ENCODE data around the gene ZFAND3. TPM values are rescaled to one million over a fixed set of nuclear protein-coding genes. Genes with fewer than 3 reads are reported as not detected.

The ZFAND3 gene
- total RNA-seq, 1 experiment from 2014 or later, result 47.2 TPM

DNA sequence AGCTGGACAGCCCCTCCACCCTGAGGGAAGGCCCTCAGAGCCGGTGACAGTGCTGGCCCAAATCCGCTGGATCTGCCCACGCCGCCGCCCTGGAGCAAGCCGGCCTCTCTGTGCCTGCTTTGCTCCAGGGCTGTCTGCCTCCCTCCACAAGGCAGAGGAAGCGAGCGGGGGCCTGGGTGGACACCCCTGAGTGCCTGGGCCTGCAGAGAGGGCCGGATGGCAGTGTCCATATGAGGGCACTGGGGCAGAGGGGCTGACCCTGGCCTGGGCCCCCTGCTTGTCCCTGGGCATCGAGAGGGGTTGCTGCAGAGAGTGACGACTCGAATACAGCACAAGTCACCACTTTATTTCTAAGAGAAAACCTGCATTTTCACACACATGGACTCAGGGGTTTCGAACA lies 348.6 kb downstream of the ZFAND3 start:
- Histone ChIP-seq H3K9me3 (ENCODE audit: control insufficient read depth in 1 of 2, insufficient read depth in 1 of 2, low read depth in 1 of 2, low read length in 2 of 2) (no peaks in the 10 kb centered on the region), H3K79me2 (ENCODE audit: insufficient read depth, low read length) (no peaks in the 10 kb centered on the region), H3K27ac (ENCODE audit: low read depth, low read length) (no peak overlapping the region), H3K4me1 (ENCODE audit: control insufficient read depth in 1 of 2, insufficient read depth in 2 of 2, low read length in 2 of 2) (no peaks in the 10 kb centered on the region), H3K9me2 (ENCODE audit: insufficient read depth) (no peaks in the 10 kb centered on the region), H3K36me3 (ENCODE audit: control insufficient read depth in 1 of 2, insufficient read depth in 2 of 2, low read length in 2 of 2) (no peaks in the 10 kb centered on the region), H3K27me3 (ENCODE audit: insufficient read depth, low read length) (no peaks in the 10 kb centered on the region), H4K20me1 (ENCODE audit: insufficient read depth) (no peaks in the 10 kb centered on the region), H3K4me3 (replicated peaks in 1 of 2; ENCODE audit: low read depth in 1 of 2, low read length in 2 of 2) (no peak overlapping the region), H2AFZ (ENCODE audit: low read depth, low read length, poor library complexity, severe bottlenecking) (no peak overlapping the region), H3K4me2 (ENCODE audit: low read length) (no peak overlapping the region), H3K9ac (ENCODE audit: low read length) (no peak overlapping the region)
- no TSS peak for BruUV-seq (replicated peaks)
- DNase-seq (ENCODE audit: low read depth, low spot score) (no peak), ATAC-seq (no peak)
- ChIA-PET POLR2A (no interaction called here), RAD21 (ENCODE audit: low non-redundant PET in 1 of 2, low total read pairs in 2 of 2, uncharacterized antibody in 2 of 2, unreplicated experiment in 2 of 2) (no interaction called here), CTCF (interaction anchor here (1.4 kb wide), 1 partner anchor 326 kb away, joined by 3 read pairs; no protein-coding TSS in a partner anchor)
- intact Hi-C loops (cut with micrococcal nuclease), result no loop called here
- TF ChIP-seq FOSL1 (IDR thresholded peaks at IDR 0.05; ENCODE audit: low read depth), result no peak
- TF ChIP-seq, protein P1, sequence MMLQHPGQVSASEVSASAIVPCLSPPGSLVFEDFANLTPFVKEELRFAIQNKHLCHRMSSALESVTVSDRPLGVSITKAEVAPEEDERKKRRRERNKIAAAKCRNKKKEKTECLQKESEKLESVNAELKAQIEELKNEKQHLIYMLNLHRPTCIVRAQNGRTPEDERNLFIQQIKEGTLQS (IDR thresholded peaks at IDR 0.05), result no peak
- TF ChIP-seq EZH2 (IDR thresholded peaks at IDR 0.05), result no peak
- no peak for TF ChIP-seq YY1 (IDR thresholded peaks at IDR 0.05; ENCODE audit: extremely low read depth, insufficient replicate concordance, low read depth, low read length)
- TF ChIP-seq EGR1 (IDR thresholded peaks at IDR 0.05; ENCODE audit: low read depth), result no peak
- no peak for TF ChIP-seq RAD21 (IDR thresholded peaks at IDR 0.05; ENCODE audit: low read depth)
- TF ChIP-seq MAX (IDR thresholded peaks at IDR 0.05), result no peak
- no peak for TF ChIP-seq POLR2A (IDR thresholded peaks at IDR 0.05; ENCODE audit: borderline replicate concordance, extremely low read depth, insufficient read depth, insufficient read length)
- TF ChIP-seq, protein P2, sequence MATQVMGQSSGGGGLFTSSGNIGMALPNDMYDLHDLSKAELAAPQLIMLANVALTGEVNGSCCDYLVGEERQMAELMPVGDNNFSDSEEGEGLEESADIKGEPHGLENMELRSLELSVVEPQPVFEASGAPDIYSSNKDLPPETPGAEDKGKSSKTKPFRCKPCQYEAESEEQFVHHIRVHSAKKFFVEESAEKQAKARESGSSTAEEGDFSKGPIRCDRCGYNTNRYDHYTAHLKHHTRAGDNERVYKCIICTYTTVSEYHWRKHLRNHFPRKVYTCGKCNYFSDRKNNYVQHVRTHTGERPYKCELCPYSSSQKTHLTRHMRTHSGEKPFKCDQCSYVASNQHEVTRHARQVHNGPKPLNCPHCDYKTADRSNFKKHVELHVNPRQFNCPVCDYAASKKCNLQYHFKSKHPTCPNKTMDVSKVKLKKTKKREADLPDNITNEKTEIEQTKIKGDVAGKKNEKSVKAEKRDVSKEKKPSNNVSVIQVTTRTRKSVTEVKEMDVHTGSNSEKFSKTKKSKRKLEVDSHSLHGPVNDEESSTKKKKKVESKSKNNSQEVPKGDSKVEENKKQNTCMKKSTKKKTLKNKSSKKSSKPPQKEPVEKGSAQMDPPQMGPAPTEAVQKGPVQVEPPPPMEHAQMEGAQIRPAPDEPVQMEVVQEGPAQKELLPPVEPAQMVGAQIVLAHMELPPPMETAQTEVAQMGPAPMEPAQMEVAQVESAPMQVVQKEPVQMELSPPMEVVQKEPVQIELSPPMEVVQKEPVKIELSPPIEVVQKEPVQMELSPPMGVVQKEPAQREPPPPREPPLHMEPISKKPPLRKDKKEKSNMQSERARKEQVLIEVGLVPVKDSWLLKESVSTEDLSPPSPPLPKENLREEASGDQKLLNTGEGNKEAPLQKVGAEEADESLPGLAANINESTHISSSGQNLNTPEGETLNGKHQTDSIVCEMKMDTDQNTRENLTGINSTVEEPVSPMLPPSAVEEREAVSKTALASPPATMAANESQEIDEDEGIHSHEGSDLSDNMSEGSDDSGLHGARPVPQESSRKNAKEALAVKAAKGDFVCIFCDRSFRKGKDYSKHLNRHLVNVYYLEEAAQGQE (IDR thresholded peaks at IDR 0.05; ENCODE audit: low read depth), result no peak
- no peak for TF ChIP-seq ZFX (IDR thresholded peaks at IDR 0.05)
- no peak for TF ChIP-seq SIN3A (IDR thresholded peaks at IDR 0.05; ENCODE audit: low read depth)
